IPS-18a (cell line): ENCODE results near the gene FBXO8.
A peak's percentile ranks its signal among the peaks of the same experiment; 100 is the strongest.
"Not testable (repeated sequence)": the region's sequence is repeated elsewhere in the genome, so short reads cannot be mapped to it uniquely, and the experiment has no call there.

ENCODE experiments used
- H3K27ac ChIP-seq: one replicate; pipeline ENCODE4 v1.5.1; 2013; ENCODE audit warnings: low read length
- H3K27me3 ChIP-seq: one replicate; pipeline ENCODE4 v1.6.1; 2013; ENCODE audit warnings: mild to moderate bottlenecking, low read length; ENCODE audit not compliant: control insufficient read depth, insufficient read depth
- H3K36me3 ChIP-seq: one replicate; pipeline ENCODE4 v1.6.1; 2013; ENCODE audit warnings: low read depth, low read length; ENCODE audit not compliant: control insufficient read depth
- H3K4me1 ChIP-seq: one replicate; pipeline ENCODE4 v1.6.1; 2013; ENCODE audit warnings: low read depth, low read length; ENCODE audit not compliant: control insufficient read depth
- H3K4me3 ChIP-seq: one replicate; pipeline ENCODE4 v1.5.1; 2013; ENCODE audit warnings: low read length
- H3K9ac ChIP-seq: one replicate; pipeline ENCODE4 v1.6.1; 2013; ENCODE audit warnings: mild to moderate bottlenecking, low read length, moderate library complexity
- H3K9me3 ChIP-seq: one replicate; pipeline ENCODE4 v1.6.1; 2013; ENCODE audit warnings: low read depth, low read length; ENCODE audit not compliant: control insufficient read depth

FBXO8 gene

GRCh38 chr4:174314274-174314673 lies 30.8 kb upstream of the FBXO8 start:
- Histone ChIP-seq H3K4me1 (no peaks in the 10 kb centered on the region), H3K9ac (no peak overlapping the region), H3K36me3 (peaks cover 4% of the 10 kb centered on the region), H3K4me3 (no peak overlapping the region), H3K27me3 (no peaks in the 10 kb centered on the region), H3K27ac (no peak overlapping the region), H3K9me3 (no peaks in the 10 kb centered on the region)

- Histone ChIP-seq H3K36me3 (peaks cover 7% of the 10 kb centered on the region), H3K9ac (no peak overlapping the region), H3K27ac (no peak overlapping the region), H3K9me3 (no peaks in the 10 kb centered on the region), H3K27me3 (no peaks in the 10 kb centered on the region), H3K4me3 (no peak overlapping the region), H3K4me1 (no peaks in the 10 kb centered on the region)
Measured at GRCh38 chr4:174312993-174313392, 29.5 kb upstream of the FBXO8 start.

GRCh38 chr4:174307694-174308093 lies 24.2 kb upstream of the FBXO8 start:
- H3K27ac ChIP-seq: no peak overlapping the region
- H3K9ac ChIP-seq: no peak overlapping the region
- no peaks in the 10 kb centered on the region for H3K9me3 ChIP-seq
- H3K4me3 ChIP-seq: no peak overlapping the region
- peaks cover 11% of the 10 kb centered on the region for H3K36me3 ChIP-seq
- no peaks in the 10 kb centered on the region for H3K4me1 ChIP-seq
- no peaks in the 10 kb centered on the region for H3K27me3 ChIP-seq

- H3K4me1 ChIP-seq: no peaks in the 10 kb centered on the region
- H3K27me3 ChIP-seq: no peaks in the 10 kb centered on the region
- no peaks in the 10 kb centered on the region for H3K9me3 ChIP-seq
- no peak overlapping the region for H3K27ac ChIP-seq
- no peak overlapping the region for H3K9ac ChIP-seq
- peaks cover 7% of the 10 kb centered on the region for H3K36me3 ChIP-seq
- no peak overlapping the region for H3K4me3 ChIP-seq
Measured at GRCh38 chr4:174305961-174306360, 22.5 kb upstream of the FBXO8 start.

GRCh38 chr4:174304664-174305063 lies 21.2 kb upstream of the FBXO8 start:
- Histone ChIP-seq H3K36me3 (peaks cover 11% of the 10 kb centered on the region), H3K27ac (no peak overlapping the region), H3K27me3 (no peaks in the 10 kb centered on the region), H3K9me3 (no peaks in the 10 kb centered on the region), H3K4me3 (no peak overlapping the region), H3K4me1 (no peaks in the 10 kb centered on the region), H3K9ac (no peak overlapping the region)

- Histone ChIP-seq H3K27me3 (no peaks in the 10 kb centered on the region), H3K4me3 (no peak overlapping the region), H3K4me1 (no peaks in the 10 kb centered on the region), H3K27ac (no peak overlapping the region), H3K9ac (no peak overlapping the region), H3K36me3 (peaks cover 12% of the 10 kb centered on the region), H3K9me3 (no peaks in the 10 kb centered on the region)
Measured at GRCh38 chr4:174303687-174304086, 20.2 kb upstream of the FBXO8 start.

GRCh38 chr4:174295142-174295541 lies 11.7 kb upstream of the FBXO8 start:
- H3K36me3 ChIP-seq, H3K4me1 ChIP-seq, H3K4me3 ChIP-seq, H3K9me3 ChIP-seq, H3K27me3 ChIP-seq, H3K27ac ChIP-seq, H3K9ac ChIP-seq: not testable (repeated sequence)

- H3K4me1 ChIP-seq, H3K27me3 ChIP-seq, H3K4me3 ChIP-seq, H3K9ac ChIP-seq, H3K27ac ChIP-seq, H3K9me3 ChIP-seq, H3K36me3 ChIP-seq: not testable (repeated sequence)
Measured at GRCh38 chr4:174294641-174295040, 11.2 kb upstream of the FBXO8 start.

- Histone ChIP-seq H3K27ac (no peak overlapping the region), H3K27me3 (no peaks in the 10 kb centered on the region), H3K4me3 (no peak overlapping the region), H3K9me3 (no peaks in the 10 kb centered on the region), H3K4me1 (no peaks in the 10 kb centered on the region), H3K9ac (no peak overlapping the region), H3K36me3 (no peaks in the 10 kb centered on the region)
Measured at GRCh38 chr4:174292473-174292872, 9.0 kb upstream of the FBXO8 start.

GRCh38 chr4:174286870-174287269 lies 3.4 kb upstream of the FBXO8 start:
- Histone ChIP-seq H3K27ac (no peak overlapping the region), H3K36me3 (no peaks in the 10 kb centered on the region), H3K27me3 (no peaks in the 10 kb centered on the region), H3K4me3 (no peak overlapping the region), H3K4me1 (peaks cover 6% of the 10 kb centered on the region), H3K9ac (no peak overlapping the region), H3K9me3 (no peaks in the 10 kb centered on the region)

- Histone ChIP-seq H3K36me3 (no peaks in the 10 kb centered on the region), H3K9me3 (no peaks in the 10 kb centered on the region), H3K27me3 (no peaks in the 10 kb centered on the region), H3K9ac (peak overlapping the region; percentile 98), H3K4me3 (peak overlapping the region; percentile 91), H3K4me1 (peaks cover 6% of the 10 kb centered on the region), H3K27ac (peak overlapping the region; percentile 100)
Measured at GRCh38 chr4:174284487-174284886, 1.0 kb upstream of the FBXO8 start.

- Histone ChIP-seq H3K4me3 (peak overlapping the region; percentile 91), H3K4me1 (peaks cover 6% of the 10 kb centered on the region), H3K27me3 (no peaks in the 10 kb centered on the region), H3K9me3 (no peaks in the 10 kb centered on the region), H3K9ac (peak overlapping the region; percentile 98), H3K27ac (peak overlapping the region; percentile 62), H3K36me3 (no peaks in the 10 kb centered on the region)
Measured at GRCh38 chr4:174282836-174283506, 496 bp downstream of the FBXO8 start.
